Measurements from ENCODE around the gene ZNF346.

The ZNF346 gene

GRCh38 chr5:177071666-177072385, 49.3 kb downstream of the ZNF346 start:
- peak; percentile 96 for DNase-seq

GRCh38 chr5:177077335-177077734, 54.8 kb downstream of the ZNF346 start:
- DNase-seq: no peak

- no peak for DNase-seq
Observed at GRCh38 chr5:177079606-177080005, 57.1 kb downstream of the ZNF346 start.

GRCh38 chr5:177080265-177080664, 57.8 kb downstream of the ZNF346 start:
- DNase-seq: no peak

GRCh38 chr5:177081859-177082258, 59.4 kb downstream of the ZNF346 start:
- no peak for DNase-seq

GRCh38 chr5:177083357-177083756, 60.9 kb downstream of the ZNF346 start:
- no peak for DNase-seq

- no peak for DNase-seq
Observed at GRCh38 chr5:177084175-177084574, 61.7 kb downstream of the ZNF346 start.

GRCh38 chr5:177085985-177086653, 63.6 kb downstream of the ZNF346 start:
- DNase-seq: peak; percentile 33

GRCh38 chr5:177086654-177087397, 64.3 kb downstream of the ZNF346 start, which contains the start of gene FGFR4:
Gene FGFR4, plus strand, starts transcription at chr5:177086915. Its CDS starts 2,688 bp downstream, at chr5:177089603.
- peak; percentile 77 for DNase-seq

- DNase-seq: no peak
Observed at GRCh38 chr5:177087398-177088005, 65.0 kb downstream of the ZNF346 start.

GRCh38 chr5:177089127-177089526, 66.6 kb downstream of the ZNF346 start:
- no peak for DNase-seq

- no peak for DNase-seq
Observed at GRCh38 chr5:177089825-177090641, 67.5 kb downstream of the ZNF346 start.

- DNase-seq: no peak
Observed at GRCh38 chr5:177090813-177091212, 68.3 kb downstream of the ZNF346 start.

- no peak for DNase-seq
Observed at GRCh38 chr5:177091232-177091631, 68.7 kb downstream of the ZNF346 start.

GRCh38 chr5:177092178-177093081, 69.9 kb downstream of the ZNF346 start:
- no peak for DNase-seq

- no peak for DNase-seq
Observed at GRCh38 chr5:177093082-177093712, 70.7 kb downstream of the ZNF346 start.

GRCh38 chr5:177093803-177094202, 71.3 kb downstream of the ZNF346 start:
- no peak for DNase-seq

- DNase-seq: peak; percentile 62
Observed at GRCh38 chr5:177094224-177095087, 72.0 kb downstream of the ZNF346 start.

GRCh38 chr5:177095088-177095669, 72.7 kb downstream of the ZNF346 start:
- no peak for DNase-seq

All from eye (tissue), 1 donor.